ENCODE measurements around the gene OAS3. TPM values are rescaled to one million over a fixed set of nuclear protein-coding genes. Genes with fewer than 3 reads are reported as not detected.

OAS3 gene
- total RNA-seq, 1 donor from 2014 or later: 6.5 TPM

DNA sequence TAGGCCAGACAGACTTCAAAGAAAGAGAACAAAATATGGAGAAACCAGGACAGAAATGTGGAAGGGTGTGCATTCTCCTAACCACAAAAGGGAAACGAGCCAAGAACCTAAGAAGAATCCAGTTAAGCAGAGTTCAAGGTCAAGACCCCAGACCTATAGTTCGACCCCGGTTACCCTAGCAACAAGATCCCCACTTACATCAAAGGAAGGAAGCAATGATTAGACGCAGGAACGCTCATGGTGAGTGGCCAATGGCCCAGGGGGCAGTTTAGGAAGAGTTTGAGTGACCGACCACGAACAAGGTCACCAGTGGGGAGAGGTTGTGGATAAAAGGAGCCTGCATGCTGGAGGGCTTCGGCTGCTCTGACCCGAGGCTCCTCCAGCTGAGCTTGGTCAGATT, 76.3 kb downstream of the OAS3 start:
- no peak for DNase-seq (ENCODE audit: low read depth in 2 of 2)

DNA sequence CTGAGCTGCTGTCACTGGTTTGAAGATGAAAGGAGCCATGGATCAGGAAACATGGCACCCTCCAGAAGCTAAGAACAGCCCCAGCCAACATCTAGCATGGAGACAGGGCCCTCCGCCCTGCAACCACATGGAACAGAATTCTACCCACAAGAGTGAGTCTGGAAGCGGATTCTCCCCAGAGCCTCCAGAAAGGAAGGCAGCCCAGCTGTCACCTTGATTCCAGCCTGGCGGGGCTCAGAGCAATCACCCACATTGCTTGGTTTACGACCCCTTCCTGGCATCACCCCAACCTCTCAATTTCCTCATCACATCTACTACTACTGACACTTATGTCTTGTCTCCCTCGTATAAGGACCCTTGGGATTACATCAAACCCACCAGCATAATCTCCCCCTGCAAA, 78.5 kb downstream of the OAS3 start:
- DNase-seq (ENCODE audit: low read depth in 2 of 2): no peak

DNA sequence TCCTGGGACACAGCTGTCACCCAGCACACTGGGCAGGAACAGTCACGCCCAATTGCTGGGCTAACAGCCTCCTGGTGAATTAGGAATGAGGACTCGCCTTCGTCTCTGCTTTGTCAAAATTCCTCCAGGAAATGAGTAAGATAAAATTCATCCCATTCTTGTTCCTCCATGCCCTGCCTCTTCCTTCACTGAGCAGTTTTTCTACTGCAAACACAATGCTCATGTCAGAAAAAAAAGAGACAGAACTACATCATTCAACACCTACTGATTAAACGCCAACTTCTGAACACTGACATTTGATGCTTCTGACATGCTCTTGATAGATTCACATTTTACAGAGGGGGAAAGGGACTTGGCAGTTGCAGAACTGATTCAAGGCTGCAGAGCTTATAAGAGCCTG, 80.8 kb downstream of the OAS3 start:
- DNase-seq (ENCODE audit: low read depth in 2 of 2): peak; percentile 63 to 92

DNA sequence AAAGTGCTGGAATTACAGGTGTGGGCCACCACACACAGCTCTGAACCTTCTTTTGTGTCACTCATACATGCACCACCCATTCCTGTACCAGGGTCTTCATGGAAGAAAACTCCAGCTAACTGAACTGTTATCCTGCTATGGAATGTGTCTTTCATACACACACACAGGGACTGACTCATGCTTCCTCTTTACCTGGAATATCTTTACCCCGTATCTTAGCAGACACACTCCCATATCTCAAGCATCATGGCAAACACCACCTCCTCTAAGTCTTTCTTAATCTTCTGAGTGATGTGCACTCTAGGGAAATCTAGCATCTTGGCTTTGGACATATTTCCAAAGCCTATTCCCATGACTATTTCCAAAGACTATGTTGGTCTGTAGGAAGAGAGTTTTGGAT, 83.2 kb downstream of the OAS3 start:
- no peak for DNase-seq (ENCODE audit: low read depth in 2 of 2)

Other genes with a start within 250 kb of the OAS3 start
- not detected in 2 replicates for gene RPH3A, start 146.7 kb upstream of the OAS3 start, total RNA-seq
- gene OAS1, start 31.5 kb upstream of the OAS3 start, total RNA-seq: 29.0 and 33.4 TPM in 2 replicates
- 2.9 and 4.5 TPM in 2 replicates for gene OAS2, start 40.0 kb downstream of the OAS3 start, total RNA-seq
- 1.8 and 6.1 TPM in 2 replicates for gene DTX1, start 118.3 kb downstream of the OAS3 start, total RNA-seq
- gene RASAL1, start 197.3 kb downstream of the OAS3 start, total RNA-seq: not detected in 2 replicates
- gene CFAP73, start 211.2 kb downstream of the OAS3 start, total RNA-seq: not detected in 2 replicates
- 32.5 and 38.8 TPM in 2 replicates for gene DDX54, start 247.0 kb downstream of the OAS3 start, total RNA-seq
- gene RITA1, start 247.2 kb downstream of the OAS3 start, total RNA-seq: 14.2 and 21.4 TPM in 2 replicates